Stomach (tissue), 9 donors: Measurements from ENCODE around the gene CCDC152. TPM values are rescaled to one million over a fixed set of nuclear protein-coding genes. Genes with fewer than 3 reads are reported as not detected.

Experiments used
- DNase-seq, 2 donors: peaks; one replicate each; pipeline versions ENCODE4 v3.0.0 to v3.0.0-alpha.2; 2013 to 2019
- H3K27ac ChIP-seq, 5 donors: fragments of 200-600 bp in 4 of 5; sonication (generic) in 4 of 5; one replicate each; pipeline ENCODE4 v1.5.1; 2013 to 2019; ENCODE audit warnings: mild to moderate bottlenecking in 1 of 5, moderate library complexity in 1 of 5
- H3K27me3 ChIP-seq, 3 donors: fragments of 200-600 bp; sonication (generic); one replicate each; pipeline ENCODE4 v1.5.1; 2017 to 2019; ENCODE audit warnings: mixed run types in 1 of 3
- H3K36me3 ChIP-seq, 4 donors: fragments of 200-600 bp; sonication (generic); 1 replicate in 3 of 4; 2 replicates in 1 of 4; pipeline ENCODE4 v1.5.1; 2016 to 2019
- H3K4me1 ChIP-seq, 4 donors: fragments of 200-600 bp; sonication (generic); one replicate each; pipeline ENCODE4 v1.5.1; 2016 to 2019
- H3K4me3 ChIP-seq, 4 donors: fragments of 200-600 bp; sonication (generic) in 3 of 4; one replicate each; pipeline ENCODE4 v1.5.1; 2016 to 2019; ENCODE audit warnings: mild to moderate bottlenecking in 1 of 4
- H3K9me3 ChIP-seq, 4 donors: fragments of 200-600 bp; sonication (generic); one replicate each; pipeline ENCODE4 v1.5.1; 2016 to 2019
- EP300 ChIP-seq: sonication (generic); formaldehyde crosslinking; IDR thresholded peaks from one replicate; pipeline ENCODE4 v1.6.1; 2017; ENCODE audit warnings: antibody characterized with exemption
- POLR2A ChIP-seq, 4 donors: fragments of 450-650 bp; IDR thresholded peaks; one replicate each; pipeline ENCODE4 v1.6.1; 2016; ENCODE audit warnings: antibody characterized with exemption in 4 of 4, control low read depth in 2 of 4, mild to moderate bottlenecking in 1 of 4, moderate library complexity in 1 of 4
- POLR2AphosphoS5 ChIP-seq, 3 donors: sonication (generic); formaldehyde crosslinking; IDR thresholded peaks; one replicate each; pipeline ENCODE4 v1.6.1; 2016; ENCODE audit warnings: antibody characterized with exemption in 3 of 3
- WGBS, 5 donors: extraction: QIAGEN DNeasy Blood & Tissue Kit in 3 of 5; methylation state at CpG; one replicate each; pipeline versions ENCODE4 v1.1.5 to v1.1.7; 2013 to 2018; 5-methylcytosine and 5-hydroxymethylcytosine counted together
- intact Hi-C: fragments of 100-400 bp; cut with DNase I; formaldehyde crosslinking; loops from one replicate; pipeline ENCODE4 v1.15.1; 2023; ENCODE audit warnings: low total_unique reads
- polyA plus RNA-seq, 3 donors: library from polyadenylated mRNA; stranded (reverse); fragments of 200-250 nt; gene quantifications; one replicate each; pipeline ENCODE4 v1.2.3, GENCODE V29; 2013
- total RNA-seq, 5 donors: library from RNA; depleted of rRNA; stranded (reverse); fragments of >200 nt; gene quantifications; one replicate each; pipeline versions ENCODE4 v1.1.0 to v1.2.3, GENCODE V29; 2014 to 2016
- TF ChIP-seq, protein P1 (sequence below), 7 experiments: fragments of 450-650 bp in 4 of 7; fragments of 200-600 bp in 3 of 7; sonication (generic) in 3 of 7; IDR thresholded peaks; one replicate each; pipeline ENCODE4 v1.5.1; 2016 to 2019; ENCODE audit warnings: antibody characterized with exemption in 7 of 7, control low read depth in 2 of 7, mild to moderate bottlenecking in 1 of 7
- donor health status: healthy with polysubstance abuse.
- donor health status: Bipolar disorder and iron deficiency.
- donor health status: healthy.

Gene CCDC152
- total and polyA plus RNA-seq, 8 donors: 0.68 to 15.2 (median 1.3) TPM; not detected in 2

- WGBS, 5 donors: 81 to 95% (median 94%) methylated on average over 3 of the region's 3 CpGs
- Histone ChIP-seq H3K4me3 (no peak overlapping the region), H3K36me3 (no peaks in the 10 kb centered on the region), H3K27me3 (peaks cover 0 to 9% (median 8%) of the 10 kb centered on the region in 3 donors), H3K9me3 (no peaks in the 10 kb centered on the region), H3K27ac (no peak overlapping the region), H3K4me1 (peaks cover 0 to 4% (median 0%) of the 10 kb centered on the region in 4 donors)
- DNase-seq: no peak
- TF ChIP-seq POLR2AphosphoS5 (IDR thresholded peaks at IDR 0.05): no peak
- TF ChIP-seq EP300: no peak
- TF ChIP-seq, protein P1, sequence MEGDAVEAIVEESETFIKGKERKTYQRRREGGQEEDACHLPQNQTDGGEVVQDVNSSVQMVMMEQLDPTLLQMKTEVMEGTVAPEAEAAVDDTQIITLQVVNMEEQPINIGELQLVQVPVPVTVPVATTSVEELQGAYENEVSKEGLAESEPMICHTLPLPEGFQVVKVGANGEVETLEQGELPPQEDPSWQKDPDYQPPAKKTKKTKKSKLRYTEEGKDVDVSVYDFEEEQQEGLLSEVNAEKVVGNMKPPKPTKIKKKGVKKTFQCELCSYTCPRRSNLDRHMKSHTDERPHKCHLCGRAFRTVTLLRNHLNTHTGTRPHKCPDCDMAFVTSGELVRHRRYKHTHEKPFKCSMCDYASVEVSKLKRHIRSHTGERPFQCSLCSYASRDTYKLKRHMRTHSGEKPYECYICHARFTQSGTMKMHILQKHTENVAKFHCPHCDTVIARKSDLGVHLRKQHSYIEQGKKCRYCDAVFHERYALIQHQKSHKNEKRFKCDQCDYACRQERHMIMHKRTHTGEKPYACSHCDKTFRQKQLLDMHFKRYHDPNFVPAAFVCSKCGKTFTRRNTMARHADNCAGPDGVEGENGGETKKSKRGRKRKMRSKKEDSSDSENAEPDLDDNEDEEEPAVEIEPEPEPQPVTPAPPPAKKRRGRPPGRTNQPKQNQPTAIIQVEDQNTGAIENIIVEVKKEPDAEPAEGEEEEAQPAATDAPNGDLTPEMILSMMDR (IDR thresholded peaks at IDR 0.05): no peak
- TF ChIP-seq POLR2A (IDR thresholded peaks at IDR 0.05): no peak
- intact Hi-C loops: no loop called here
Measured at GRCh38 chr5:42753099-42753498, 3.5 kb upstream of the CCDC152 start.

DNA sequence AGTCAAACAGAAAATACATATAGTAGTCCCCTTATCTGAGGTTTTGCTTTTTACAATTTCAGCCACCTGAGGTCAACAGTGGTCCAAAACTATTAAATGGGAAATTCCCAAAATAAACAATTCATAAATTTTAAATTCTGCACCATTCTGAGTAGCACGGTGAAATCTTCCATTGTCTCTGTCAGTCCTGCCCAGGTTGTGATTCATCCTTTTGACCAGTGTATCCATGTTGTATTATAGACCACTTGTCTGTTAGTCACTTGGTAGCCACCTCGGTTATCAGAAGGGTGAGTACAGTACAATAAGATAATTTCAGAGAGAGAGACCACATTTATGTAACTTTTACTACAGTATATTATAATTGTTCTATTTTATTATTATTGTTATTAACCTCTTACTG, 2.8 kb downstream of the CCDC152 start:
- Histone ChIP-seq H3K9me3 (no peaks in the 10 kb centered on the region), H3K4me1 (peaks cover 0 to 4% (median 0%) of the 10 kb centered on the region in 4 donors), H3K4me3 (no peak overlapping the region), H3K27me3 (peaks cover 0 to 9% (median 8%) of the 10 kb centered on the region in 3 donors), H3K27ac (no peak overlapping the region), H3K36me3 (no peaks in the 10 kb centered on the region)
- WGBS, 5 donors: 84 to 89% (median 85%) methylated on average over 2 of the region's 2 CpGs
- TF ChIP-seq, protein P1 (IDR thresholded peaks at IDR 0.05): no peak
- no peak for TF ChIP-seq EP300
- no peak for TF ChIP-seq POLR2AphosphoS5 (IDR thresholded peaks at IDR 0.05)
- no peak for TF ChIP-seq POLR2A (IDR thresholded peaks at IDR 0.05)
- DNase-seq: no peak
- intact Hi-C loops: no loop called here

DNA sequence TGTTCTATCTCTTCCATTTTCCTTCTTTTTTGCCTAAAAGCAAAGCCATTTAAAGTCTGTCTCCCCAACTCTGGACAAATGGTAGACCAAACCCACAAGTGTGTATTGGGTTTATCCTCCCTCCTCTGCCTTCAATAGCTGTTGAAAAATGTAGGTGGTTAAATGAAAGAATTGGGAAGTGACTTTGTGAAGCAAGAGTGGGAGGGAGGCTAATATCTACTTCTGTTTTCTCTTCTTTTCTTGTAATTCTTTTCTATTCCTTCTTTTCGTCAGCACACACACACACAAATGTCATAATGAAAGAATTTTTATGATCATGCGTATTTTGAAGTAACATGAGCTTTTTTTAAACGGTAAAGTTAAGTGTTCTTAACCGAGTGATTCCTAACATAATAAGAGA, 3.8 kb downstream of the CCDC152 start:
- Histone ChIP-seq H3K4me1 (peaks cover 0 to 4% (median 0%) of the 10 kb centered on the region in 4 donors), H3K36me3 (no peaks in the 10 kb centered on the region), H3K27me3 (peaks cover 0 to 9% (median 8%) of the 10 kb centered on the region in 3 donors), H3K4me3 (no peak overlapping the region), H3K27ac (no peak overlapping the region), H3K9me3 (no peaks in the 10 kb centered on the region)
- WGBS, 5 donors: 83 to 95% (median 90%) methylated on average over 4 of the region's 4 CpGs
- TF ChIP-seq POLR2A (IDR thresholded peaks at IDR 0.05): no peak
- TF ChIP-seq, protein P1 (IDR thresholded peaks at IDR 0.05): no peak
- TF ChIP-seq EP300: no peak
- no peak for TF ChIP-seq POLR2AphosphoS5 (IDR thresholded peaks at IDR 0.05)
- DNase-seq: no peak
- intact Hi-C loops: loop anchor here (10.0 kb wide), 1 partner anchor 906 kb away; no protein-coding TSS in a partner anchor

DNA sequence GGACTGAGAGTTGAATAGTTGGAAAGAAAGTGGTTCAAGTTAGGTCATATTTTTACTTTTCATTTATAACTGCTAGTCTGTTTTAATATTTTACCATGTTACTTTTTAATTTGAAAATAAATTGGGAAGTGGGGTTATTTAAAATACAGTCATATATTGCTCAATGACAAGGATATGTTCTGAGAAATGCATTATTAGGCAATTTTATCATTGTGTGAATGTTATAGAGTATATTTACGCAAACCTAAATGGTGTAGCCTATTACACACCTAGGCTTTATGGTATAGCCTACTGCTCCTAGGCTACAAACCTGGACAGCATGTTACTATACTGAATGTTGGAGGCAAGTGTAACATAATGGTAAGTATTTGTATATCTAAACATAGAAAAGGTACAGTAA, 5.2 kb downstream of the CCDC152 start:
- Histone ChIP-seq H3K27ac (no peak overlapping the region), H3K36me3 (no peaks in the 10 kb centered on the region), H3K4me1 (peaks cover 0 to 4% (median 0%) of the 10 kb centered on the region in 4 donors), H3K27me3 (peaks cover 0 to 5% (median 4%) of the 10 kb centered on the region in 3 donors), H3K9me3 (no peaks in the 10 kb centered on the region), H3K4me3 (no peak overlapping the region)
- DNase-seq: no peak
- intact Hi-C loops: loop anchor here (10.0 kb wide), 1 partner anchor 907 kb away; no protein-coding TSS in a partner anchor
- WGBS, 5 donors: 94 to 100% (median 98%) methylated on average over 1 of the region's 1 CpG
- no peak for TF ChIP-seq POLR2A (IDR thresholded peaks at IDR 0.05)
- no peak for TF ChIP-seq POLR2AphosphoS5 (IDR thresholded peaks at IDR 0.05)
- TF ChIP-seq, protein P1 (IDR thresholded peaks at IDR 0.05): no peak
- TF ChIP-seq EP300: no peak
